ENCODE data around the gene SLC7A9.
"Not testable (repeated sequence)": the region's sequence is repeated elsewhere in the genome, so short reads cannot be mapped to it uniquely, and the experiment has no call there.

The SLC7A9 gene

GRCh38 chr19:32881766-32882165 lies 12.2 kb upstream of the SLC7A9 start:
- DNase-seq: no peak

GRCh38 chr19:32880622-32881021 lies 11.1 kb upstream of the SLC7A9 start:
- no peak for DNase-seq

- DNase-seq: no peak
Measured at GRCh38 chr19:32879741-32880140, 10.2 kb upstream of the SLC7A9 start.

- no peak for DNase-seq
Measured at GRCh38 chr19:32878988-32879387, 9.4 kb upstream of the SLC7A9 start.

- no peak for DNase-seq
Measured at GRCh38 chr19:32877977-32878745, 8.6 kb upstream of the SLC7A9 start.

- DNase-seq: no peak
Measured at GRCh38 chr19:32877323-32877912, 7.9 kb upstream of the SLC7A9 start.

GRCh38 chr19:32876919-32877285 lies 7.3 kb upstream of the SLC7A9 start:
- DNase-seq: no peak

- no peak for DNase-seq
Measured at GRCh38 chr19:32876236-32876918, 6.8 kb upstream of the SLC7A9 start.

- no peak for DNase-seq
Measured at GRCh38 chr19:32875428-32875827, 5.9 kb upstream of the SLC7A9 start.

GRCh38 chr19:32874605-32875004 lies 5.0 kb upstream of the SLC7A9 start:
- no peak for DNase-seq

- DNase-seq: no peak
Measured at GRCh38 chr19:32873247-32873959, 3.8 kb upstream of the SLC7A9 start.

- no peak for DNase-seq
Measured at GRCh38 chr19:32872391-32872790, 2.8 kb upstream of the SLC7A9 start.

GRCh38 chr19:32870981-32871451 lies 1.4 kb upstream of the SLC7A9 start:
- DNase-seq: no peak

GRCh38 chr19:32869966-32870573 lies 503 bp upstream of the SLC7A9 start:
- DNase-seq: no peak

- no peak for DNase-seq
Measured at GRCh38 chr19:32868206-32868950, 1.2 kb downstream of the SLC7A9 start.

GRCh38 chr19:32867436-32867835 lies 2.1 kb downstream of the SLC7A9 start:
- DNase-seq: not testable (repeated sequence)

- DNase-seq: no peak
Measured at GRCh38 chr19:32866564-32867265, 2.9 kb downstream of the SLC7A9 start.

- DNase-seq: no peak
Measured at GRCh38 chr19:32866061-32866460, 3.5 kb downstream of the SLC7A9 start.

GRCh38 chr19:32865326-32865725 lies 4.2 kb downstream of the SLC7A9 start:
- DNase-seq: no peak

- no peak for DNase-seq
Measured at GRCh38 chr19:32864318-32865007, 5.1 kb downstream of the SLC7A9 start.

GRCh38 chr19:32863841-32864240 lies 5.7 kb downstream of the SLC7A9 start:
- DNase-seq: no peak

All from activated T-cell treated with anti-CD3 and anti-CD28 coated beads, Interleukin-2, amount 50 U/mL, for 1 hour (primary cell).